Thyroid gland (tissue), 4 donors: ENCODE results near the gene NKX1-2.

ENCODE experiments used
- CTCF ChIP-seq, 6 experiments: fragments of 200-600 bp in 3 of 6; fragments of 450-650 bp in 3 of 6; sonication (generic) in 3 of 6; IDR thresholded peaks; one replicate each; pipeline ENCODE4 v1.5.1; 2016 to 2019; ENCODE audit warnings: antibody characterized with exemption in 6 of 6, mild to moderate bottlenecking in 2 of 6, inconsistent platforms in 1 of 6, moderate library complexity in 1 of 6
- POLR2A ChIP-seq, 2 donors: fragments of 450-650 bp; IDR thresholded peaks; one replicate each; pipeline ENCODE4 v1.6.1; 2017; ENCODE audit warnings: antibody characterized with exemption in 2 of 2, mild to moderate bottlenecking in 2 of 2, moderate library complexity in 1 of 2

GRCh38 chr10:124480860-124481259, 31.0 kb upstream of the NKX1-2 start:
- TF ChIP-seq CTCF (IDR thresholded peaks at IDR 0.05) (no peak), POLR2A (IDR thresholded peaks at IDR 0.05) (no peak)
